Spinal cord (tissue), 10 donors: ENCODE data around the gene PIP5K1B. TPM values are rescaled to one million over a fixed set of nuclear protein-coding genes. Genes with fewer than 3 reads are reported as not detected.

ENCODE experiments used
- DNase-seq, 6 donors: peaks; one replicate each; pipeline versions ENCODE4 v3.0.0 to v3.0.0-alpha.2; 2013 to 2015; ENCODE audit warnings: low spot score in 6 of 6, low read depth in 4 of 6
- H3K27ac ChIP-seq: one replicate; pipeline ENCODE4 v1.5.1; 2013; ENCODE audit warnings: low read depth, low read length, control low read depth
- H3K27me3 ChIP-seq: one replicate; pipeline ENCODE4 v1.6.1; 2013; ENCODE audit warnings: low read length; ENCODE audit not compliant: control insufficient read depth, insufficient read depth
- H3K36me3 ChIP-seq: one replicate; pipeline ENCODE4 v1.6.1; 2013; ENCODE audit warnings: low read length; ENCODE audit not compliant: control insufficient read depth, insufficient read depth
- H3K4me1 ChIP-seq: one replicate; pipeline ENCODE4 v1.6.1; 2013; ENCODE audit warnings: low read length; ENCODE audit not compliant: control insufficient read depth, insufficient read depth
- H3K4me3 ChIP-seq: one replicate; pipeline ENCODE4 v1.5.1; 2013; ENCODE audit warnings: low read depth, low read length, control low read depth
- H3K9me3 ChIP-seq: one replicate; pipeline ENCODE4 v1.6.1; 2013; ENCODE audit warnings: low read length; ENCODE audit not compliant: control insufficient read depth, insufficient read depth
- WGBS: methylation state at CpG from one replicate; pipeline ENCODE4 v1.1.5; 2013; ENCODE audit warnings: missing lambda C conversion rate; ENCODE audit not compliant: insufficient coverage; 5-methylcytosine and 5-hydroxymethylcytosine counted together
- polyA plus RNA-seq, 2 donors: library from polyadenylated mRNA; unstranded; fragments of 120-200 nt; gene quantifications; one replicate each; pipeline ENCODE4 v1.2.1, GENCODE V29; 2013; ENCODE audit not compliant: insufficient read length in 2 of 2
- total RNA-seq, 2 donors: library from RNA; depleted of rRNA in 1 of 2; stranded (reverse); fragments of 120-200 nt in 1 of 2; fragments of >200 nt in 1 of 2; gene quantifications; one replicate each; pipeline versions ENCODE4 v1.2.3 to v1.2.4, GENCODE V29; 2013 to 2014
- donor health status: healthy.

Gene PIP5K1B
- total and polyA plus RNA-seq, 4 donors, result 7.5 to 19.9 (median 12.7) TPM

- Histone ChIP-seq H3K4me3 (no peak overlapping the region), H3K9me3 (no peaks in the 10 kb centered on the region), H3K27me3 (no peaks in the 10 kb centered on the region), H3K27ac (no peak overlapping the region), H3K36me3 (no peaks in the 10 kb centered on the region), H3K4me1 (peaks cover 4% of the 10 kb centered on the region)
- DNase-seq, result no peak
- WGBS, result 100% methylated on average over 3 of the region's 5 CpGs
These were observed 70.1 kb downstream of the PIP5K1B start for GRCh38 chr9:68775003-68775730.

DNA sequence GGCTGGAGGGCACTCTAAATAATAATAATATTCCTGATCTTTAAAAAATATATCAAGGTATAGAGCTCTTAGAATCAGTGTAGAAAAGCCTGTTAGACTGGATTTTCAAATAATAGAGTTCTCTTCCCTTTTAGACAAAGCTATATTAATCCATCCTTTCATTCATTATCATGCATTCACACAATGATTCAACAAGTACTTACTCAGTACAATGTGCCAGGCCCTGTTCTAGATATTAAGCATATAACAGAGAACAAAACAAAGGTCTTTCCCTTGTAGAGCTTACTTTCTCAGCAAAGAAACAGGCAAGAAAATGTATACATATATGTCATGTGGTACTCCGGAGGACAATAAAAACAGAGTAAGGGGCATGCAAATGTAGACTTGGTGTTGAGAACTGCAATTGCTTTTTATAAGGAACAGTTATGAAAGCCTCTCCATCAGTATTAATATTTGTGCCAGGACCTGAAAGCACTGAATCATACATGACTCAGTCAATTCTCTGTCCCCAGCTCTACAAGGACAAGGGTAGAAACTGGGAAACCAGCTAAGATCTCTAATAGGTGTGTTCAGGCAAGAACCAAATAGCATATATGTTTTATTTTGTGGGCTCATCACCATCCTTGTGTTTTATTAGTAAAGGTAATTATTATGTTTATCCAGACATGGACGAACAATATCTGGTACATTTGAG, 72.2 kb downstream of the PIP5K1B start:
- Histone ChIP-seq H3K9me3 (no peaks in the 10 kb centered on the region), H3K4me3 (no peak overlapping the region), H3K36me3 (no peaks in the 10 kb centered on the region), H3K27ac (no peak overlapping the region), H3K27me3 (no peaks in the 10 kb centered on the region), H3K4me1 (peaks cover 4% of the 10 kb centered on the region)
- no CpG with 5 or more reads among the region's 2 CpGs for WGBS
- no peak for DNase-seq

DNA sequence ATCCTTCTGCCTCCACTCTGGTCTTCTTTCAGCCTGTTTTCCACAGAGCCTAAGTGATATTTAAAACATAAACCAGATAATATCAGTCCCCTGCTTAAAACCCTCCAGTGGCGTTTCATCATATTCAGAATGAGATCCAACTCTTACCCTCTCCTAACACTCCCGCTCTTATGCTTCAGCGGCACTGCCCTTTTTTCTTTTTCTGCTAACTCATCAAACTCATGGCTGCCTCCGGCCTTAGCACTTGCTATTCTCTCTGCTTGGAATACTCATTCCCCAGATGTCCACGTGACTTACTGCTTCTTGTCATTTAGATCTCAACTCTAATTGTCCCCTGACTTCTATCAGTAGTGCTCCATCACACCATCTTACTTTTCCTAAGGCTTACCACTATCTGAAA, 73.6 kb downstream of the PIP5K1B start:
- Histone ChIP-seq H3K9me3 (no peaks in the 10 kb centered on the region), H3K36me3 (no peaks in the 10 kb centered on the region), H3K4me1 (peaks cover 4% of the 10 kb centered on the region), H3K27ac (no peak overlapping the region), H3K27me3 (no peaks in the 10 kb centered on the region), H3K4me3 (no peak overlapping the region)
- DNase-seq, result no peak
- WGBS, result 86% methylated on average over 5 of the region's 5 CpGs

GRCh38 chr9:68779558-68780379, 74.7 kb downstream of the PIP5K1B start:
- Histone ChIP-seq H3K9me3 (no peaks in the 10 kb centered on the region), H3K27me3 (no peaks in the 10 kb centered on the region), H3K4me3 (peak overlapping the region; percentile 87), H3K4me1 (peaks cover 7% of the 10 kb centered on the region), H3K36me3 (no peaks in the 10 kb centered on the region), H3K27ac (peak overlapping the region; percentile 92)
- DNase-seq, result peak; percentile 89 to 99 (median 94)
- under 1% methylated on average over 65 of the region's 65 CpGs for WGBS

DNA sequence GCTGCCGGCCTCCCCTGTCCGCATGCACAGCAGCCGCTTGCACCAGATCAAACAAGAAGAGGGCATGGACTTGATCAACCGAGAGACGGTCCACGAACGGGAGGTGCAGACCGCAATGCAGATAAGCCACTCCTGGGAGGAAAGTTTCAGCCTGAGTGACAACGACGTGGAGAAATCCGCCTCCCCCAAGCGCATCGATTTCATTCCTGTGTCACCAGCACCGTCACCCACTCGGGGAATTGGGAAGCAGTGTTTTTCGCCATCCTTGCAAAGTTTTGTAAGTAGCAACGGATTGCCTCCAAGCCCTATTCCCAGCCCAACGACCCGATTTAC, 75.3 kb downstream of the PIP5K1B start:
- 0% methylated on average over 17 of the region's 19 CpGs for WGBS
- no peak for DNase-seq
- H3K36me3 ChIP-seq, result no peaks in the 10 kb centered on the region
- H3K9me3 ChIP-seq, result no peaks in the 10 kb centered on the region
- H3K27ac ChIP-seq, result peak overlapping the region; percentile 92
- no peaks in the 10 kb centered on the region for H3K27me3 ChIP-seq
- peaks cover 7% of the 10 kb centered on the region for H3K4me1 ChIP-seq
- H3K4me3 ChIP-seq, result peak overlapping the region; percentile 87

- H3K4me1 ChIP-seq, result peaks cover 7% of the 10 kb centered on the region
- H3K27ac ChIP-seq, result peak overlapping the region; percentile 92
- H3K27me3 ChIP-seq, result no peaks in the 10 kb centered on the region
- DNase-seq, result peak in 2 of 6 donors; percentile 3 to 5
- no peaks in the 10 kb centered on the region for H3K9me3 ChIP-seq
- WGBS, result no CpG with 5 or more reads among the region's 7 CpGs
- peak overlapping the region; percentile 87 for H3K4me3 ChIP-seq
- H3K36me3 ChIP-seq, result no peaks in the 10 kb centered on the region
These were observed 75.7 kb downstream of the PIP5K1B start for GRCh38 chr9:68780720-68781119.

GRCh38 chr9:68781928-68782327, 76.9 kb downstream of the PIP5K1B start:
- peak in 1 of 6 donors; percentile 23 for DNase-seq
- Histone ChIP-seq H3K27ac (no peak overlapping the region), H3K36me3 (no peaks in the 10 kb centered on the region), H3K27me3 (no peaks in the 10 kb centered on the region), H3K9me3 (no peaks in the 10 kb centered on the region), H3K4me1 (peaks cover 7% of the 10 kb centered on the region), H3K4me3 (no peak overlapping the region)

- Histone ChIP-seq H3K9me3 (no peaks in the 10 kb centered on the region), H3K36me3 (no peaks in the 10 kb centered on the region), H3K4me3 (no peak overlapping the region), H3K4me1 (peaks cover 7% of the 10 kb centered on the region), H3K27me3 (no peaks in the 10 kb centered on the region), H3K27ac (no peak overlapping the region)
- no peak for DNase-seq
- WGBS, result 86% methylated on average over 2 of the region's 3 CpGs
These were observed 77.5 kb downstream of the PIP5K1B start for GRCh38 chr9:68782546-68782945.

DNA sequence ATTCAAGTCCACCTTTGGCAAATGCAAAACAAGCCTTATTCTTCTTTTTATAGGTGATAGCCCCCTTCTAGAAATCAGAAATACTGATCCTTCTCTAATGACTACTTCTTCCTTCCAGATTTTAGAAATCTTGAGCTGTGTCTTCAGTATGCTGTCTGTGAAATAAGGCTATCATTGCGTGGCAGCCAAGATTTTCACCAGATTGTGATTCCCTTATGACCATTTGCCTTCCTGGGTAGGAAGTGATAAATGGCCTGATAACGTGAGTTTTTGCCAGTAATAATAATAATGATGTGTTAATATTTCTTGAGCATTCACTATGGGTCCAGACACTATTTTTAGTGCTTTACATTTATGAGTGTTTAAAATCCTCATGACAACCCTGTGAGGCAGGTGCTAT, 80.9 kb downstream of the PIP5K1B start:
- Histone ChIP-seq H3K36me3 (no peaks in the 10 kb centered on the region), H3K4me1 (peaks cover 3% of the 10 kb centered on the region), H3K9me3 (no peaks in the 10 kb centered on the region), H3K27ac (no peak overlapping the region), H3K4me3 (no peak overlapping the region), H3K27me3 (no peaks in the 10 kb centered on the region)
- WGBS, result no CpG with 5 or more reads among the region's 2 CpGs
- DNase-seq, result no peak
